Islet precursor cell (in vitro differentiated cells): ENCODE measurements around the gene PRTFDC1.
"Not testable (repeated sequence)": the region's sequence is repeated elsewhere in the genome, so short reads cannot be mapped to it uniquely, and the experiment has no call there.

Source experiments
- DNase-seq: peaks from one replicate; pipeline ENCODE4 v3.0.0-alpha.2; 2018

Gene PRTFDC1, protein sequence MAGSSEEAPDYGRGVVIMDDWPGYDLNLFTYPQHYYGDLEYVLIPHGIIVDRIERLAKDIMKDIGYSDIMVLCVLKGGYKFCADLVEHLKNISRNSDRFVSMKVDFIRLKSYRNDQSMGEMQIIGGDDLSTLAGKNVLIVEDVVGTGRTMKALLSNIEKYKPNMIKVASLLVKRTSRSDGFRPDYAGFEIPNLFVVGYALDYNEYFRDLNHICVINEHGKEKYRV

DNA sequence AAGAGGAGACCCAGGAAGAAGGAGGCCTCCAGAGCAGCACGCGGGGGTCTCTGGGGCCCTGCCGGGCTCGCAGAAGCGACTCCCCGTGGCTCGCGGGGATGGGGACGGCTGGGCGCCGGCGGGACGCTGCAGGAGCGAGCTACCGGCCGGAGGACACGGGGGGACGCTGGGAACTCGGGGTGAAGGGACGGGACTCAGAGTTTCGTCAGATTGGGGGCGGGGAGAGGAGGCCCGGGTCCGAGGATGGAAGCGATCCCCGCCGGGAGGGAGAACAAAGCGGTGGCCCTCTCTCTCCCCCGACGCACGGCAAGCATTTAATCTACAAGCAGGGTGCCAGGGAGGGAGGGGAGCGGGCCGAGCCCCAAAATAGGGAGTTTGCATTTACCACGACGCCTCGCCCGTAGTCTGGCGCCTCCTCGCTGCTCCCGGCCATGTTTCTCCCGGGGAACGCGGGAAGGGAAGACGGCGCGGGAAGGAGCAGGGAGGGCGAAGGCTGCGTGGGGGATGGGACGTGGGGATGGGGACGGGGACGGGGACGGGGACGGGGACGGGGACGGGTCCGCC, at the start of gene PRTFDC1:
TSS of gene PRTFDC1 (minus strand) at position 464 of the 564 bp plus-strand sequence. CDS start at position 433, 31 bp downstream.
- no peak for DNase-seq

DNA sequence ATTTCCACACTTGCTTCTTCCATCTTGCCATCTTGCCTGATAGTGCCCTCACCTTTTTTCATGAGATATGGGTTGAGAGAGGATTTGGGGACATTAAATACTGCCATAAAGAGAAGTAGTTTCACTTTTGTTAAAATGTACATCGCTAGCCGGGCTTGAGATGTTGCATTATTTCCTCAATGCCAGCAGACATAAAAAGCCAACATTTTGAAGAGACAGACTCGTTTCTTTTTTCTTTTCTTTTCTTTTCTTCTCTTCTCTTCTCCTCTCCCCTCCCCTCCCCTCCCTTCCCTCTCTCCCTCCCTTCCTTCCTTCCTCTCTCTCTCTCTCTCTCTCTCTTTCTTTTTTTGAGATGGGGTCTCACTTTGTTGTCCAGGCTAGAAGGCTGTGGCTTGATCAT, 45.6 kb upstream of the PRTFDC1 start:
- DNase-seq, result no peak

DNA sequence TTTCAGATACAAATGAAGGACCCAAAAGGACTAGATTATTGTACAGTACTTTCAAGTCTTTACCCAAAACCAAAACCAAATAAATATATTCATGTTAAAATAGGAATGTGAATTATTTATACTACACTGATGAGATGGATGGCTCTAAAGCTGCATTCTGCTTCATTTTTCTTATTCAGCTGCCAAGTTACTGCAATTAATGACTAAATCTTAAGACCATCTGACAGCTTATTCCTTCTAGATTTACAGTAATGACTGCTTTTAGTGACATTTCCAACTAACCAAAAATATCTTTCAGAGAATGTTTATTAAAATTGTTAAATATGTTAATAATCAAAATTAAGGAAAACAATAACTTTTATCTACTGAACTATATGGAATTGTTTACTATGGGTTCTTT, 42.7 kb upstream of the PRTFDC1 start:
- no peak for DNase-seq

DNA sequence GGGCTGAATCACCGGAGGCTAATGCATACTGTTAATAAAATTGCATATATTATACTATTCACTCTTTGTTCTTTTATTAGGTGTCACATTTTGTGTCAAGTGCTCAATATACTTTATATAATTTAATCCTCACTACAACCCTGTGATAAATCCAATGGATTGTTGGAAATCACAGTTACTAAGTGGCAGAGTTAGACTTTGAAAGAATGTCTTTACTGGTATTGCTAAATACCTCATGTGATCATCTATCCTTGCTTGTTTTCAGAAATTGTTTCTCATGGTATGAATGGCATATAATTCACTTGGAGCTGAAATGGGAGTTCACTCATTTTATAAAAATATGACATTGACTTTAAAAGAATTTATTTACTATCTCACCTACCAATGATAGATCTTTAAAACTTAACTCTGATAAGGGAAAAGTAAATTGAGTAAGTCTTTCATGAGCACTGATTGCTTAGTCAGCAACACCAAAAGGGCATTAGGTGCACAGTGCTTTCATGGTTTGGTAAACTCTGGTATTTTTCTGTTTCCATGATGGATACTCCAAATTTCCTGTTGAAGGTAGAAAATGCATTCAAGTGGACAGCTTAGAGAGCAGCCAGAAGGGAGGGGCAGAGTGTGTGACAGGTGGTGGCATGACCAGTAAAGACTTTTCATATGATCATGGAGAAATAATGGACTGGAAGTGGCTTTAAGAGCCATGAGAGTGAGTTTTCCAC, 41.0 kb upstream of the PRTFDC1 start:
- no peak for DNase-seq

DNA sequence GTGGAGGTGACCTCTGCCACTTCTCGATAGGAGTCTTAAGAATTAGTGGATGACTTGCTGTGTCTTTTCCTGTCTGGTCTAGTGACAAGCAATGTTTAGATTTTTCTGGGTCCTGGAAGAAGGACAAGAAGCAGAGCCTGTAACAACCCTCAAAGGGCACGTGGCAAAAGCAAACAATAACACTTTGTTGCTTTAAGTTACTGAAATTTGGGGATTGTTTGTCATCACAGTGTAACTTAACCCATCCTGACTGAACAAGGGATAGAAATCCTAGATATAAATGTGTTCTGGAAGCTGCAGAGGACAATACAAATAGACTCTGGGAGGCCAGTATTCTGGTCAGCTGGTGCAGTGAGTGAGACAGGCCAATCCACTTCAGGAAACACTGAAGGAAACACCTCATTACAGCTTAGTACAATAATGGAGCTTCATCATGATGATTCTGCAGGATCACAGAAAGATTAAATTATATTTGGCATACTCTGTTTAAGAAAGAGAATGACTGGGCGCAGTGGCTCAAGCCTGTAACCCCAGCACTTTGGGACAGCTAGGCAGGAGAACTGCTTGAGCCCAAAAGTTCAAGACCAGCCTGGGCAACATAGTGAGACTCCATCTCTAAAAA, 40.2 kb upstream of the PRTFDC1 start:
- DNase-seq, result no peak

DNA sequence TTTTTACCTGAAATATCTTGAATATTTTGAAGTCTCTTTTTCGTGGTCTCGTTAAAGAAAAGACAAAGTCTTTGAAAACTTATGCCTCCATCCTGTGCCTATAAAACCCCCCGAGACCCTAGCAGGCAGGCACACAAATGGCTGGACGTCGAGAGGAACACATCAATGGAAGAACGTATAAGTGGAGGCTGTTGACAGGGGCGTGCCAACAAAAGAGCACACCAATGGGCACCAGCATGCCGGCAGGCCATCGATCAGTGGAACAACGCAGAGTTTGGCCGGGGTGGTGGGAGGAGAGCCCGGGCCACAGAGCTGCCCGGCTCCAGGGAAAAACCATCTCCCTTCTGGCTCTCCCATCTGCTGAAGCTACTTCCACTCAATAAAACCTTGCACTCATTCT, 38.9 kb upstream of the PRTFDC1 start:
- DNase-seq, result no peak

DNA sequence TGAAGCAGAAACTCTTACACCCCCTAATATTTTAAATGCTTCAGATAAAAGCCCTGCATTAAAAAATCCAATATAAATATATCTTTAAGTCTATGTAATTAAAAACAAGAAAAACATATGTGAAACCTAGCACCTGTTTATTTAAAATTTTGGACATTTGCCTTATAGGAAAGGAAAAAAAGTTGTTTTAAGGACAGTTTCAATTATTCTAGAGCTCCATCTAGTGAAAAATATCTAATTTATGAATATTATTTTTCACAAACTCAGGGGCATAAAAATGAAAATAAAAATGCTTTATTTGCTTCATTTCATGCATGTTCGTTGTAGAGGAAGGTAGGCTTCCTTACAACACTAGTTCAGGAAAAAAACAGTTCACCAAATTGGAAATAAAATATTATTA, 37.5 kb upstream of the PRTFDC1 start:
- no peak for DNase-seq

DNA sequence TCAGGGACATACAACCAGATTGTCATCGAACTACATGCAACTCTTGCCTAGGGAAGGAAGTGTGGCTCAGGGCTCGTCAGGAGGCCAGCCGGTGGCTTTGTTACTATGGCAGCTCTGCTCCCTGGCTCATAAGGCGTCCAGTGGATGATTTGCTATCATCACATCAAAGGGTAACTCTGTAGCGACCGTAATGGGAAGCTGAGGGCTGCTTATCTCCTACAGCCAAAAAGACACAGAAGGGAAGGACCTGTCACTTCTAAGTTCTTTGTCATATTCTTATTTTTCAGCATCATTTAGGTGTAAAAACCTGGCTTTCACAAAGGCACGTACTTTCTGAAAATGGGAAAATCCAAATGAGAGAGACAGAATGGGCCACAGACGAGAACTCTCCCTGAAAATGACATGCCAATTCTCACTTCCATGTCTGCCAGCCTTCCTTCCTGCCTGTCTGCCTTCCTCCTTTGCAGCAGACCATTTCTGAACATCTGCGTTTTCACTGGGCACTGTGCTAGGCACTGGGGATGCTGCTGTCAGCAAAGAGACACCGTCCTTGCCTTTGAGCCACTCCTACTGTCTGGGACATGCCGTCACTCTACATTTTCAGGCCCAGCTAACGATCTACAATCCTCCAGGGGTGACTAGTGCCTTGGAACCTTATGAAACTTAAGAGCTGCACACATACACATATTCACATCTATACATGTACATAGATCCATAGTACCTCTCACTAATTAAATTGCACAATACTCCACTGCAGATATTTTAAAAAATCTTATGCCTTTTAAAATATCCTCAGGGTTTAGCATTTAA, 36.6 kb upstream of the PRTFDC1 start:
- DNase-seq, result no peak

DNA sequence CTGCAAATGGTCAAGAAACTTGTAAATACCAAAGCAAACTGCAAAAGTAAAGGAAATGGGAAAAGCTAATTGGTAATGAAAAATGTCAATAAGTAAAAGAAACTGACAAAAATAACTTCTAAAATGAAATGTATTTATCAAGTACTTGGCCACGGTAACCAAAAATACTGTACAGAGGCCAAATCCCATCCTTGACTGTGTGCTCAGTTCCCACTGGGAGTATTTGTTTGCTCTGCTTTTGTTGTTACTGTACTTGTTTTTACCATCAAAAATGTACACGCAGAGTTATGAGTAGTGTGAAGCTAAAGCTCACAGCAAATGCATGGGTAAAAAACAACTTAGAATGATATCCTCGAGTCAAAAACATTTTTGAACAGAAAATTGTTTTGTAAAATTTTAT, 32.5 kb upstream of the PRTFDC1 start:
- no peak for DNase-seq

DNA sequence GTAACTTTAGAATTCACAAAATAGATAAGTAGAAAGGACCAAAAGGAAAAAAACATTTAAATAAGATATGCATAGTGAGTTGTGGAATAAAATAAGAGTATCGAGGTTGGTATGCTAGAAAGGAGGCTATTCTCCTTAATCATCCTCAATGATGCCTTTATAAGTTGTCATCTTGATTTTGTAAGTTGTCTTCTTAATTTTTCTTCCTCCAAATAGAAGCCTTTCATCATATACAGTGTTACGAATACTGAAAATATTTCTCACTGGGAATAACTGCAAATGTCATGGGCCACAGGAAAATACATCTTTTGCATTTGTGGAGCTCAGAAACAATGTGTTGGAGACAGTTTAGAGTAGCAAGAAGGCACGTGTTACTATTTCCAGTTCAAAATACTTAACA, 31.5 kb upstream of the PRTFDC1 start:
- no peak for DNase-seq

DNA sequence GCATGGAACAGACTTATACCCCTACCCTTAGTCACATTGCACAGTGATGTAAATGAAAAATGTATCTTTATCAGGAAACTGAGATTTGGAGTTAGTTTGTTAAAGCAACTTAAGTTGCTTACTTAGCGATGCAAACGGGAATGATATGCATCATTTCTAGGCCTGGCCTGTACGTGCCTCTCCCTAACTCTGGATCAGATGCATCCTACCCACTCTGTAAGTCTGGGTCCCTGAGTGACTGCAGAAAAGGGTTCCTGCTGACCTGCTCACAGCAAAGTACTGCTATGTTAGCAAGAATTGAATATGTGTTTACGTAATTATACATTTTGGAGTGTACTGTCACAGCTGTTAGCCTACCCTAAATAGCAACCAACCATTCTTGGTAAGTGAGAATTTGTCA, 30.7 kb upstream of the PRTFDC1 start:
- DNase-seq, result no peak

DNA sequence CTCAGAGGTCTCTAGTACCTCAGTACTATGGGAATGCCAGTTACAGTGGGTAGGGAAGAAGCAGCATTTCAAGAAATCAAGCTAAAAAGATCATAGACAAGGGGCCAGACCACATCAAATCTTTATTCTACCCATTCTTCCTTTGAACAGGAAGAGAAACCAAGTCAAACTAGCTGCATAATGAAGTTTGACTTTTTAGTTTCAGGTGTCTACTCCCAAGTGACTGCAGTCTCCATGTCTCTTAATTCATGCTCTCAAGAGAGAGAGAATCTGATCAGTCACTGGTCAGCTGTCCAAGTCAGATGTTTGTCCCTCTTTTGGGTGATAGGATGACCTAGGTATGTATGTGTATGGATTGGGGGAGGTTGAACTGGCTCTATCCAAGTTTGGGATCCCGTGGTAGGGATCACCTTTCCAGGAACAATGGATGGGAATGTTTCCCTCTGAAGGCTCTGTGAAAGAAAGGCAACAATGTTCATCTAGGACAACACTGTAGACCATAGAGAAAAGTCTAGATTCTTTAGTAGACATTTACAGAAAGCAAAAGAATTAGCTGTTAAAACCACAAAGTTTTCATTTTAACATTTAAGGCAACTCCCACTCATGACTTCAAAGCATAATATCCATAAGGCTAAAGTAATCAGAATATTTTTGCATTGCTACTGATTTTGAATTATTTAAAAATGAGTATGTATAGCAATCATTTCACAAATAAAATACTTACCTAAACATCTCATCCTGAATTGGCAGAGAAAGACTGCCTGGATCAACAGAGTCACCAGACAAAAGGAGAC, 30.1 kb upstream of the PRTFDC1 start:
- no peak for DNase-seq

DNA sequence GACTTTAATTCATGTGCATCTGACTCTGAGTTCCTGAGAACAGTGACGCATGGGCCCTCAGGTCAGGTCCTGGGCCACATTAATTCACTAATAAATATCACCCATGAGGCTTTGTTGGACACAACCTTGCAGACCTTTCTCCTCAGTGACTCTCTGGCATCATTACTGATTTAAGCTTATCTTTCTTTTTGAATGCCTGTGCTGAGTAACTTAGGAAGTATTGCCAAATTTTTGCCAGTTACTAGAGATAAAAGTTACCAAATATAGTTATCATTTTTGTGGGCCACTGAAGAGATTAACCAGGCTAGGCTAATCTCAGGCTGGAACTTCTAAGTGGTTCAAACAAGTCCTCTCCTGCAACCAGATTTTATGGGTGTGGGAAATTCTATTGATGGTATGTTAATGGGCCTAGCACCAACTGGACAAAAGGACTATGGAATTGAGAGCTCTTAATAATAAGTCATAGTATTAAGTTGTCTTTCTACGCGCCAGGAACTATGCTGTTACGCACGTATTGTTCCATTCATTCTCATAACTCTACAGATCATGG, 28.8 kb upstream of the PRTFDC1 start:
- DNase-seq, result no peak

DNA sequence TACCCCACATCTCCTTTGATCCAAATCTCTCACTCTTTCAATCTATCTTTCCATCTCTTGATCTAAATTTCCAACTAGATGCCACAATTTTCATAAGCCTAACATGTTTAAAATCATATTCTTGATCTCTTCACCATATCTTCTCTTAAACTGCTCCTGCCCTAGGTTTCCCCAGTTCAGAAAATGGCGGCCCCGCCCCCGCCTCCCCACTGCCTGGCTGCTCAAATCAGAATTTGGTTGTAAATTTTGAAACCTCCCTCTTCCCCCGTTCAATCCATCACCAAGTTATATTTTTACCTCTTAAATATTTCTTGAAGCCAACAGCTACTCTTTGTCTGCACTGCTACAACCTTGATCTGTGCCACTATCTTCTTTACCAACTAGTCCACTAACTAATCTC, 27.3 kb upstream of the PRTFDC1 start:
- DNase-seq, result no peak

DNA sequence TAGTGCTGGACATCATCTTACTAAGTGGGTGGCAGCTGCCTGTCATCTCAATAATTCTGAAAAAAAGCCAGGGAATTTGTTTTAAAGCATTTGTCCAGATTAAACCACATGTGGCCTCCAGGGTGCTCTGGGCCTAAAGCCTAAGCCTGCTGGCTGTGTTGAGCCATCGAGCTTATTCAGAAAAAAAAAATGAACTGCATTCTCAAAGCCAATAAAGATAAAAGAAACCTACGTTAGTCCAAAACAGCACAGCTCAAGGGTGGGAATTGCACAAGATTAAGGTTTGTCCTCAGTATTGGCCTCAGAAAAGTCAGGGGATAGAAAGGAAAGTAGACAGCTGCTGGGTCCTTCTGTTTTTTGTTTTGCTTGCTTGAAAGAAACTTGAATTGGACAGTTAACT, 22.6 kb upstream of the PRTFDC1 start:
- no peak for DNase-seq

DNA sequence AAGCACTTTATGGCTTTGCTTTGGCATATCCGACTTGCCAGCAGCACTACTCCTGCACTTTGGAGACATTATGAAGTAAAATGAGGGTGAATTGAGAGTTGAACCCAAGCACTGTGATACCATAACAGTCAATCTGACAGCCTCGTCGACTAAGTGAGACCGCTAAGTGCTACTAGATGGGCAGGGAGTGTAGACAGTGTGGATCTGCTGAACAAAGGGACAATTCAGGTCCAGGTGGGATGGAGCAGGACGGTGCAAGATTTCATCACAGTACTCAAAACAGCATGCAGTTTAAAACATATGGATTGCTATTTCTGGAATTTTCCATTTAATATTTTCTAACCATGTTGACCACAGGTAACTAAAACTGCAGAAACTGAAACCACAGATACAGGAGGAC, 20.8 kb upstream of the PRTFDC1 start:
- no peak for DNase-seq

DNA sequence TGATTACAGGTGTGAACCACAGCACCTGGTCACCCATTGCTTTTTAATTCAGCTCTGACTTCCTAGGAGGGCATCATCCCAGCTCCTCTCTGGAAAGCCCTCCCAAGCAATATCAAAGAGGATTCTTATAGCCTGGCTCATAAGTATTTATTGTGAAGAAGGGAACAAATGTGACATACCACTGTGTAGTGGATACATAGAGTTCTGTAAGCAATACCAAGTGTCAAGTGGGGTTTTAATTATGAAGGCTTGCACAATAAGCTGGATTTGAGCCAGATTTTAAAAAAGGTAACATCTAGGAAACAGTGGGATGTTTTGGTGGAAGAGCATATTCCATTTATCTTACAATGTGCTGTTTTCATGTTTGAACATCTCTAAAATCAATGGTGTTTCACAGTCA, 19.0 kb upstream of the PRTFDC1 start:
- no peak for DNase-seq

DNA sequence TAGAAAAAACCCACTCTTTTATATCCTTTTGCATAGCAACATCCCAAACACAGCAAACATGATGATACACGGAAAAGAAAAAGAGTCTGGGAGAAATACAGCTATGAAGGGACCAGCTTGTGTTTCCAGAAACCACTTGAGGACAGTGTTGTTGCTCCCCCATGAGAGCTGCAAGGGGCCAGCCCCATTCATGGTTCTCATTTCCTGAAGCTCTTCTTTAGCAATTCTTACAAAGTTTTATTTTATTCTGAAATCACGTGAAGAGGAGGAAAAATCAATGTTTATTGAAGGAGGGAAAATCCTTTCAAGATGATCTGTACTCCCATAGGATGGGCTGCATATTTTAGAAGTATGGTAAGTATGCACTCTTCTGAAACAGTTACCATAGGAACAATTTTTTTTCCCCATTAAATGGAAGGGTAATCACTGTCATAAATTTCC, 17.5 kb upstream of the PRTFDC1 start:
- no peak for DNase-seq

DNA sequence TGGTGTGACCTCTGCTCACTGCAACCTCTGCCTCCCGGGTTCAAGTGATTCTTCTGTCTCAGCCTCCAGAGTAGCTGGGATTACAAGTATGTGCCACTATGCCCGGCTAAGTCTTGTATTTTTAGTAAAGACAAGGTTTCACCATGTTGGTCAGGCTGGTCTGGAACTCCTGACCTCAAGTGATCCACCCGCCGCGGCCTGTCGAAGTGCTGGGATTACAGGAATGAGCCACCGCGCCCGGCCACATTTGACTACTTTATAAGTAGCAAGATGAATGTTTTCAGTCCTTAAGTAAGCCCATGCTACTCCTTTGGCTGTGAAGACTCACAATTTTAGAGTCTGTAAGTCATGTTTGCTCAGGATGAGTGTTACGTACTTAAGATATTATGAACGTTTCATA, 16.5 kb upstream of the PRTFDC1 start:
- DNase-seq, result not testable (repeated sequence)

DNA sequence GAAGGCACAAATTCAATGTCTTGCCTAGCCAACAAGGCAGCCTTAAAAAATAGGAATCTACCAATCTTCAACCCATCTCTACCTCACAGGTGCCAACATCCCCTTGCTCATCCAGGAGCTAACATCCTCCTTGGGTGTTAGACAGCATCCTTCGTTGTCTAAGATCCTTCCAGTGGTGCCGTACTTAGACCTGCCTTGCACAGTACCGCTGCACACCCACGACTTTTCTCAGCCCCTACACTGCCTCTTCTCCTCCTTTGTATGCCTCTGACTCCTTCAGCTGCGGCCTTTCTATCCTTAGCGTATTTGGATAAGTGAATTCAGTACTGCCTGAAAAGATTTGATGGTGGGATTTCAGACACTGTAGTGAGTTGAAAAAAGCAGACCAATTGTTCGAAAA, 15.9 kb upstream of the PRTFDC1 start:
- no peak for DNase-seq

DNA sequence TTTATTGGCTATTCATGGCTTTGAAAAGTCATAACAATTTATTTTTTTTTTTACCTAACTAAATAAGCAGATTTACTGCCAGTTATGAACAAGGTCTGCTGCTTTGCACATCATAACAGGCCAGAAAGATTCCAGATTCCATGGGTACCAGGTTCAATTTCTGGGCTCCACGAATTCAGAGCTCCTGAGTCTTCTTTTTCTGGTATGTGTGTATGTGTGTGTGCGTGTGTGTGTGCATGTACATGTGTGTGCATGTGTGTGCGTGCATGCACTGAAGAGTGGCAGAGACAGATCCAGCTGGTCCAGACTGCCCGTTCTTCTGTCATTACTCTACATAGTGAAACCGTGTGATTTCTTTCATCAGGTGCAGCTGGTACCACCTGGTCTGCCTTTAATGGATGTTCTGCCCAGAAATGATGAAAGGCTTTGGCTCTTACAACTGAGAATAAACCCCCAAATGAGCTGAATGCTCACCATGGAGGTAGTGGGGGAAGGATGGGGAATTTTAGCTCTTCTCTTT, 14.6 kb upstream of the PRTFDC1 start:
- no peak for DNase-seq

DNA sequence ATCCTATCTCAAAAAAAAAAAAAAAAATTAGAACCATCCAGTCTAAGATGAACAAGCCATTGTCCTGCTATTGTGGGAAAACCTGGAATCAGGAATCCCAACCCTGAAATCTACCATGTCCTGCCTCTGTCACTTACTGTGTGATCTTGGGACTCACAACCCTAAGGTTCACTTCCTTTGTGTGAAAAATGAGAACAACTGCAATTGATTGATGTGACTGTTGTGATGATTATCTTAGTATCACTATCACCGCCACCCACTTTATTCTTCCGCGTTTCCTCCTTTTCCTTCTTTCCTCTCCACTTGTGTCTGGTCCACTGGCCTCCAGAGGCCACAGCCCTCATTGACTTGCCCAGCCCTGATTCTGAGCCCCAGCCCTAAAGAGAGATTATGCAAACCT, 12.6 kb upstream of the PRTFDC1 start:
- DNase-seq, result no peak
